Endothelial cell of umbilical vein (primary cell): ENCODE data around the gene IKZF3. TPM values are rescaled to one million over a fixed set of nuclear protein-coding genes. Genes with fewer than 3 reads are reported as not detected.

ENCODE experiments used
- BruUV-seq: library from RNA; stranded (reverse); fragments of 400-500 nt; replicated peaks from 2 replicates; lab custom pipeline; 2021; lab: Mats Ljungman, UMichigan
- CTCF ChIA-PET: fragments of 300-600, 350-600 bp; sonication (Branson Sonifier 250); formaldehyde crosslinking; loops from one replicate; lab custom pipeline; 2021; ENCODE audit warnings: antibody characterized with exemption, inconsistent platforms; lab: Charles Lee
- POLR2A ChIA-PET: fragments of 300-600, 350-600 bp; sonication (Branson Sonifier 250); formaldehyde crosslinking; loops from one replicate; lab custom pipeline; 2021; ENCODE audit warnings: antibody characterized with exemption, inconsistent platforms; lab: Charles Lee
- DNase-seq: peaks from one replicate; pipeline ENCODE4 v3.0.0-alpha.2; 2011; ENCODE audit warnings: low read depth, low spot score
- FAIRE-seq: peaks from 2 replicates; lab custom pipeline; 2011; peaks lifted over from hg19 to GRCh38; lab: Jason Lieb, UNC
- H2AFZ ChIP-seq: 2 replicates; pipeline ENCODE4 v1.6.0; 2012; ENCODE audit warnings: low read depth, low read length, control low read depth, inconsistent platforms
- H3K27ac ChIP-seq: 2 replicates; pipeline ENCODE4 v1.5.1; 2011; ENCODE audit warnings: low read depth, mild to moderate bottlenecking, control low read depth, low read length, moderate library complexity; ENCODE audit not compliant: insufficient read depth
- H3K27me3 ChIP-seq, 2 experiments: 2 replicates each; pipeline versions ENCODE4 v1.6.0 to v1.6.1; 2011; ENCODE audit warnings: low read length in 2 of 2, mixed read lengths in 1 of 2; ENCODE audit not compliant: control insufficient read depth in 2 of 2, insufficient read depth in 2 of 2
- H3K36me3 ChIP-seq, 2 experiments: 2 replicates in 1 of 2; 3 replicates in 1 of 2; pipeline ENCODE4 v1.5.1; 2011; ENCODE audit warnings: low read length in 2 of 2, mild to moderate bottlenecking in 1 of 2, moderate library complexity in 1 of 2; ENCODE audit not compliant: control insufficient read depth in 2 of 2, insufficient read depth in 2 of 2; ENCODE audit errors: extremely low read depth in 1 of 2
- H3K4me1 ChIP-seq: 3 replicates; pipeline ENCODE4 v1.5.1; 2011; ENCODE audit warnings: mild to moderate bottlenecking, low read length; ENCODE audit not compliant: control insufficient read depth, insufficient read depth; ENCODE audit errors: extremely low read depth
- H3K4me2 ChIP-seq: 2 replicates; pipeline ENCODE4 v1.6.1; 2011; ENCODE audit warnings: low read length, control low read depth, mixed read lengths; ENCODE audit not compliant: insufficient read depth
- H3K4me3 ChIP-seq, 3 experiments: fragments of 200-600 bp in 1 of 3; sonication (generic), shearing (Covaris generic) in 1 of 3; replicated peaks in 1 of 3; 2 replicates each; pipeline ENCODE4 v1.5.1; 2011 to 2016; ENCODE audit warnings: control low read depth in 3 of 3, low read length in 3 of 3, mild to moderate bottlenecking in 2 of 3, inconsistent platforms in 1 of 3, low read depth in 1 of 3, moderate library complexity in 1 of 3; ENCODE audit not compliant: insufficient read depth in 1 of 3
- H3K79me2 ChIP-seq: 2 replicates; pipeline ENCODE4 v1.6.0; 2012; ENCODE audit warnings: low read length, inconsistent platforms; ENCODE audit not compliant: control insufficient read depth, insufficient read depth
- H3K9ac ChIP-seq: replicated peaks from 2 replicates; pipeline ENCODE3; 2011; ENCODE audit warnings: low read length, control low read depth; ENCODE audit not compliant: insufficient read depth; ENCODE audit errors: extremely low read depth
- H3K9me1 ChIP-seq: replicated peaks from 3 replicates; pipeline ENCODE4 v1.6.0; 2011; ENCODE audit warnings: mild to moderate bottlenecking, low read length; ENCODE audit not compliant: control insufficient read depth, insufficient read depth; ENCODE audit errors: extremely low read depth
- H3K9me3 ChIP-seq: replicated peaks from 2 replicates; pipeline ENCODE4 v1.5.1; 2012; ENCODE audit warnings: low read length, inconsistent platforms; ENCODE audit not compliant: control insufficient read depth, insufficient read depth
- H4K20me1 ChIP-seq: replicated peaks from 2 replicates; pipeline ENCODE3; 2011; ENCODE audit warnings: mild to moderate bottlenecking, low read length; ENCODE audit not compliant: control insufficient read depth, insufficient read depth; ENCODE audit errors: extremely low read depth
- EZH2 ChIP-seq: IDR thresholded peaks from 2 replicates; pipeline ENCODE4 v1.6.1; 2012; ENCODE audit warnings: borderline replicate concordance, low read depth, mild to moderate bottlenecking, moderate library complexity, low read length, inconsistent platforms; ENCODE audit not compliant: severe bottlenecking
- FOS ChIP-seq: IDR thresholded peaks from 2 replicates; pipeline ENCODE4 v1.6.1; 2011; ENCODE audit warnings: mild to moderate bottlenecking, low read length, moderate library complexity, borderline replicate concordance; ENCODE audit not compliant: insufficient read depth
- GATA2 ChIP-seq: IDR thresholded peaks from 2 replicates; pipeline ENCODE4 v1.7.0; 2011; ENCODE audit warnings: low read depth, mild to moderate bottlenecking, moderate library complexity, mixed read lengths, low read length; ENCODE audit not compliant: insufficient read length, insufficient read depth
- JUN ChIP-seq: IDR thresholded peaks from 2 replicates; pipeline ENCODE4 v1.6.1; 2011; ENCODE audit warnings: borderline replicate concordance, low read depth; ENCODE audit not compliant: insufficient read length, insufficient read depth
- MYC ChIP-seq: IDR thresholded peaks from one replicate; pipeline ENCODE4 v1.6.1; 2011; ENCODE audit warnings: mild to moderate bottlenecking, low read depth, low read length
- POLR2A ChIP-seq: IDR thresholded peaks from 2 replicates; pipeline ENCODE4 v1.6.1; 2012; ENCODE audit warnings: low read depth, mild to moderate bottlenecking, control low read depth, low read length
- POLR2AphosphoS5 ChIP-seq: IDR thresholded peaks from 2 replicates; pipeline ENCODE4 v1.6.1; 2012; ENCODE audit warnings: low read depth, mild to moderate bottlenecking, control low read depth, low read length, moderate library complexity; ENCODE audit not compliant: insufficient read depth
- dilution Hi-C: fragments of 300-500 bp; cut with MboI; formaldehyde crosslinking; loops from one replicate; pipeline ENCODE4 v1.15.0; 2019; ENCODE audit warnings: low sequenced_read_pairs; ENCODE audit not compliant: extremely low pct_ligation_motif_present
- intact Hi-C: fragments of 100-400 bp; cut with micrococcal nuclease; formaldehyde crosslinking; loops from one replicate; pipeline ENCODE4 v1.10.0; 2022
- polyA plus RNA-seq, 4 experiments: library from polyadenylated mRNA; depleted of rRNA in 3 of 4; stranded (reverse) in 3 of 4; unstranded in 1 of 4; fragments of >200 nt; gene quantifications; 2 replicates each; pipeline versions ENCODE4 v1.2.1 to v1.2.3, GENCODE V29; 2011 to 2012; ENCODE audit warnings: missing spikeins in 1 of 4
- total RNA-seq: library from RNA; stranded (reverse); gene quantifications from 2 replicates; pipeline ENCODE4 v1.2.3, GENCODE V29; 2021
- TF ChIP-seq, protein P1 (sequence below), 2 donors: IDR thresholded peaks; 1 replicate in 1 of 2; 2 replicates in 1 of 2; pipeline ENCODE4 v1.5.1; 2011; ENCODE audit warnings: low read length in 2 of 2, mild to moderate bottlenecking in 2 of 2, moderate library complexity in 2 of 2, control low read depth in 1 of 2, inconsistent platforms in 1 of 2, low read depth in 1 of 2; ENCODE audit not compliant: insufficient read depth in 1 of 2; ENCODE audit errors: extremely low read depth in 1 of 2
- TF ChIP-seq, protein P2 (sequence below): IDR thresholded peaks from 2 replicates; pipeline ENCODE4 v1.6.1; 2011; ENCODE audit not compliant: insufficient read depth, insufficient read length

The IKZF3 gene
- total and polyA plus RNA-seq, 2 donors (not counting 3 experiments of a cell fraction or from before 2014, with no cell fraction given), result not detected

DNA sequence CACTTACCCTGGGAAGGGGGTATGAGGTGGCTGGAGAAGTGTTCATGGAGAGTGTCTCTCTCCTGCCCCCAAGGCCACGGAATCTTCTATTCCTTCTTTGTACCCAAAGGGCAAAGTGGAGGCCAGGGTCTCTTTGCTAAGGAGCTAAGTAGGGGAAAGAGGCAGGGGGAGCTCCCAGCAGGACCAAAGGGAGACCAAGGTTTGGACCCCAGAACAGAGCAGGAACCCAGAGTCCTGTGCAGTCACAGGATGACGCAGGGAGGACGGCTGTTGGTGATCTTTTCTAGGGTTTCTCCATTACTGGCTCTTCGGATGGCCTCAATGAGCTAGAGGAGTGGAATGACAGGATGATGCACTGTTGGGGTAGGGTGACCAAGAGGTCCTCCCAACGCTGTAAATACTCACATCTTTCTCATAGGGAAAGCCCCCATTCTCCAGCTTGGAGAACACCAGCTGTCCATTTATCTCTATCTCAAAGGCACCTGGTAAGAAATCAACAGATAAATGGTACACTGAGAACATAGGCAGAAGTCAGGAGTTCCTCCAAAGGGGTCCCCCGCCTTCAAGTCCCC lies 134.7 kb downstream of the IKZF3 start:
- no TSS peak for BruUV-seq
- no peaks in the 10 kb centered on the region for H3K9me1 ChIP-seq
- H3K9ac ChIP-seq, result peak overlapping the region; percentile 84
- no peak overlapping the region for H2AFZ ChIP-seq
- no peak overlapping the region for H3K27ac ChIP-seq
- FAIRE-seq (no peak), DNase-seq (no peak)
- intact Hi-C loops (no loop called here), dilution Hi-C loops (no loop called here)
- CTCF ChIA-PET, result interaction anchor here (0.6 to 3.8 kb wide), 19 partner anchors 10 to 276 kb away, joined by 3 to 33 read pairs (median 6); partner anchors contain the start of genes ERBB2 and PGAP3
- H3K4me2 ChIP-seq, result peak overlapping the region; percentile 66
- POLR2A ChIA-PET, result interaction anchor here (0.7 kb wide), 1 partner anchor 62 kb away, joined by 5 read pairs; no protein-coding TSS in a partner anchor
- H3K4me1 ChIP-seq, result peaks cover 17% of the 10 kb centered on the region
- no peaks in the 10 kb centered on the region for H3K79me2 ChIP-seq
- H3K36me3 ChIP-seq, result peaks cover 2% of the 10 kb centered on the region in 2 experiments
- H3K9me3 ChIP-seq, result no peaks in the 10 kb centered on the region
- TF ChIP-seq, protein P1, sequence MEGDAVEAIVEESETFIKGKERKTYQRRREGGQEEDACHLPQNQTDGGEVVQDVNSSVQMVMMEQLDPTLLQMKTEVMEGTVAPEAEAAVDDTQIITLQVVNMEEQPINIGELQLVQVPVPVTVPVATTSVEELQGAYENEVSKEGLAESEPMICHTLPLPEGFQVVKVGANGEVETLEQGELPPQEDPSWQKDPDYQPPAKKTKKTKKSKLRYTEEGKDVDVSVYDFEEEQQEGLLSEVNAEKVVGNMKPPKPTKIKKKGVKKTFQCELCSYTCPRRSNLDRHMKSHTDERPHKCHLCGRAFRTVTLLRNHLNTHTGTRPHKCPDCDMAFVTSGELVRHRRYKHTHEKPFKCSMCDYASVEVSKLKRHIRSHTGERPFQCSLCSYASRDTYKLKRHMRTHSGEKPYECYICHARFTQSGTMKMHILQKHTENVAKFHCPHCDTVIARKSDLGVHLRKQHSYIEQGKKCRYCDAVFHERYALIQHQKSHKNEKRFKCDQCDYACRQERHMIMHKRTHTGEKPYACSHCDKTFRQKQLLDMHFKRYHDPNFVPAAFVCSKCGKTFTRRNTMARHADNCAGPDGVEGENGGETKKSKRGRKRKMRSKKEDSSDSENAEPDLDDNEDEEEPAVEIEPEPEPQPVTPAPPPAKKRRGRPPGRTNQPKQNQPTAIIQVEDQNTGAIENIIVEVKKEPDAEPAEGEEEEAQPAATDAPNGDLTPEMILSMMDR (IDR thresholded peaks at IDR 0.05; ENCODE audit: extremely low read depth in 1 of 2, insufficient read depth in 1 of 2, low read depth in 1 of 2, low read length in 2 of 2), result no peak
- no peak for TF ChIP-seq GATA2
- TF ChIP-seq FOS, result no peak
- no peak for TF ChIP-seq EZH2
- TF ChIP-seq JUN, result no peak
- TF ChIP-seq POLR2A, result no peak
- no peak for TF ChIP-seq MYC
- no peak for TF ChIP-seq POLR2AphosphoS5
- TF ChIP-seq, protein P2, sequence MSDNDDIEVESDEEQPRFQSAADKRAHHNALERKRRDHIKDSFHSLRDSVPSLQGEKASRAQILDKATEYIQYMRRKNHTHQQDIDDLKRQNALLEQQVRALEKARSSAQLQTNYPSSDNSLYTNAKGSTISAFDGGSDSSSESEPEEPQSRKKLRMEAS, result no peak
- peak overlapping the region; percentile 40 to 87 (median 59) for H3K4me3 ChIP-seq
- no peaks in the 10 kb centered on the region for H4K20me1 ChIP-seq
- H3K27me3 ChIP-seq, result no peaks in the 10 kb centered on the region
